Pancreas (tissue), 10 donors: ENCODE data around the gene COL8A2. TPM values are rescaled to one million over a fixed set of nuclear protein-coding genes. Genes with fewer than 3 reads are reported as not detected.

Experiments
- ATAC-seq, 4 donors: fragments of 200-7000 bp; cut with Tn5 transposase; one replicate each; pipeline versions ENCODE4 v1.8.0 to v1.9.1; 2020; ENCODE audit warnings: mild to moderate bottlenecking in 4 of 4, moderate library complexity in 4 of 4
- DNase-seq, 6 donors: peaks; one replicate each; pipeline ENCODE4 v3.0.0-alpha.2; 2020
- FAIRE-seq: peaks from 2 replicates; lab custom pipeline; 2012; peaks lifted over from hg19 to GRCh38; lab: Jason Lieb, UNC
- H3K27ac ChIP-seq, 4 donors: fragments of 200-600 bp; sonication (generic); 1 replicate in 3 of 4; 2 replicates in 1 of 4; pipeline versions ENCODE4 v1.5.0 to v1.8.0; 2020
- H3K27me3 ChIP-seq, 4 donors: fragments of 200-600 bp; one replicate each; pipeline ENCODE4 v1.8.0; 2021
- H3K36me3 ChIP-seq, 3 donors: fragments of 200-600 bp; sonication (generic) in 1 of 3; one replicate each; pipeline versions ENCODE4 v1.5.0 to v1.8.0; 2020 to 2021
- H3K4me1 ChIP-seq, 3 donors: fragments of 200-600 bp; one replicate each; pipeline ENCODE4 v1.8.0; 2021
- H3K4me3 ChIP-seq, 4 donors: fragments of 200-600 bp; sonication (generic) in 2 of 4; one replicate each; pipeline versions ENCODE4 v1.5.0 to v1.8.0; 2020 to 2021
- H3K9me3 ChIP-seq, 4 donors: fragments of 200-600 bp; one replicate each; pipeline ENCODE4 v1.8.0; 2021
- WGBS, 2 donors: extraction: QIAGEN DNeasy Blood & Tissue Kit; methylation state at CpG; one replicate each; pipeline ENCODE4 v1.1.7; 2013; 5-methylcytosine and 5-hydroxymethylcytosine counted together
- intact Hi-C, 3 donors: fragments of 100-400 bp; cut with DNase I; formaldehyde crosslinking; loops; one replicate each; pipeline versions ENCODE4 v1.11.1 to v1.14.2; 2022
- polyA plus RNA-seq, 2 donors: library from polyadenylated mRNA; stranded (reverse); fragments of 200-250 nt; gene quantifications; one replicate each; pipeline ENCODE4 v1.2.3, GENCODE V29; 2013
- total RNA-seq, 6 donors: library from RNA; stranded (reverse); fragmentation: NEBNext Ultra II Directional in 4 of 6; extraction: Animal tissue kit (Norgen Biotek cat#: 25700) in 4 of 6; gene quantifications; one replicate each; pipeline versions ENCODE4 v1.2.1 to v1.2.4, GENCODE V29; 2021 to 2023
- TF ChIP-seq, protein P1 (sequence below), 4 donors: fragments of 200-600 bp; sonication (generic) in 3 of 4; IDR thresholded peaks; one replicate each; pipeline versions ENCODE4 v1.5.0 to v1.8.0; 2021; ENCODE audit warnings: antibody characterized with exemption in 4 of 4
- donor health status: healthy with polysubstance abuse.
- donor health status: DM: no; HTN: no; CAD: no; lungs with moderate emphysema.
- donor health status: DM: no; HTN: no; CAD: no.
- donor health status: control.
- donor health status: control.
- donor health status: Bipolar disorder and iron deficiency.
- donor health status: DM: yes; HTN: yes; CAD: no.
- donor health status: DM: no; HTN: no; CAD: no.
- donor health status: DM: no; HTN: no; CAD: no.
- donor health status: DM: yes; HTN: yes; CAD: no.

COL8A2 gene
- total and polyA plus RNA-seq, 8 donors = 0.12 to 3.3 (median 0.36) TPM

DNA sequence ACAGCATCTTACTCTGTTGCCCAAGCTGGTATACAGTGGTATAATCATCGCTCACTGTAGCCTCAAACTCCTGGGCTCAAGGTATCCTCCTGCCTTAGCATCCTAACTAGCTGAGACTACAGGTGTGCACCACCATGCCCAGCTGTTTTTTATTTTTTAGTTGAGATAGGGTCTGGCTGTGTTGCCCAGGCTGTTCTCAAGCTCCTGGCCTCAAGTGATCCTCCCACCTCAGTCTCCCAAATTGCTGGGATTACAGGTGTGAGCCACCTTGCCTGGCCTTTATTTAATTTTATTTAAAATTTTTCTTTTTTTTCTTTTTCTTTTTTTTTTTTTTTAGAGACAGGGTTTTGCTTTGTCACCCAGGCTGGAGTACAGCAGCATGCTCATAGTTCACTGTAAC lies 40.1 kb upstream of the COL8A2 start:
- Histone ChIP-seq H3K27ac (no peak overlapping the region), H3K4me1 (peaks cover 7 to 25% (median 10%) of the 10 kb centered on the region in 3 donors), H3K36me3 (no peaks in the 10 kb centered on the region), H3K9me3 (no peaks in the 10 kb centered on the region), H3K27me3 (no peaks in the 10 kb centered on the region), H3K4me3 (no peak overlapping the region)
- 100% methylated on average over 1 of the region's 1 CpG for WGBS, 2 donors
- no peak for ATAC-seq
- FAIRE-seq = no peak
- intact Hi-C loops = no loop called here
- DNase-seq = no peak
- TF ChIP-seq, protein P1, sequence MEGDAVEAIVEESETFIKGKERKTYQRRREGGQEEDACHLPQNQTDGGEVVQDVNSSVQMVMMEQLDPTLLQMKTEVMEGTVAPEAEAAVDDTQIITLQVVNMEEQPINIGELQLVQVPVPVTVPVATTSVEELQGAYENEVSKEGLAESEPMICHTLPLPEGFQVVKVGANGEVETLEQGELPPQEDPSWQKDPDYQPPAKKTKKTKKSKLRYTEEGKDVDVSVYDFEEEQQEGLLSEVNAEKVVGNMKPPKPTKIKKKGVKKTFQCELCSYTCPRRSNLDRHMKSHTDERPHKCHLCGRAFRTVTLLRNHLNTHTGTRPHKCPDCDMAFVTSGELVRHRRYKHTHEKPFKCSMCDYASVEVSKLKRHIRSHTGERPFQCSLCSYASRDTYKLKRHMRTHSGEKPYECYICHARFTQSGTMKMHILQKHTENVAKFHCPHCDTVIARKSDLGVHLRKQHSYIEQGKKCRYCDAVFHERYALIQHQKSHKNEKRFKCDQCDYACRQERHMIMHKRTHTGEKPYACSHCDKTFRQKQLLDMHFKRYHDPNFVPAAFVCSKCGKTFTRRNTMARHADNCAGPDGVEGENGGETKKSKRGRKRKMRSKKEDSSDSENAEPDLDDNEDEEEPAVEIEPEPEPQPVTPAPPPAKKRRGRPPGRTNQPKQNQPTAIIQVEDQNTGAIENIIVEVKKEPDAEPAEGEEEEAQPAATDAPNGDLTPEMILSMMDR (IDR thresholded peaks at IDR 0.05) = no peak

GRCh38 chr1:36164361-36164760 lies 39.3 kb upstream of the COL8A2 start:
- FAIRE-seq = no peak
- Histone ChIP-seq H3K4me3 (no peak overlapping the region), H3K9me3 (no peaks in the 10 kb centered on the region), H3K4me1 (peaks cover 7 to 28% (median 10%) of the 10 kb centered on the region in 3 donors), H3K27me3 (no peaks in the 10 kb centered on the region), H3K27ac (no peak overlapping the region), H3K36me3 (no peaks in the 10 kb centered on the region)
- DNase-seq = no peak
- ATAC-seq = no peak
- TF ChIP-seq, protein P1 (IDR thresholded peaks at IDR 0.05) = no peak
- 96 to 100% methylated on average over 2 of the region's 2 CpGs for WGBS, 2 donors
- intact Hi-C loops = no loop called here

DNA sequence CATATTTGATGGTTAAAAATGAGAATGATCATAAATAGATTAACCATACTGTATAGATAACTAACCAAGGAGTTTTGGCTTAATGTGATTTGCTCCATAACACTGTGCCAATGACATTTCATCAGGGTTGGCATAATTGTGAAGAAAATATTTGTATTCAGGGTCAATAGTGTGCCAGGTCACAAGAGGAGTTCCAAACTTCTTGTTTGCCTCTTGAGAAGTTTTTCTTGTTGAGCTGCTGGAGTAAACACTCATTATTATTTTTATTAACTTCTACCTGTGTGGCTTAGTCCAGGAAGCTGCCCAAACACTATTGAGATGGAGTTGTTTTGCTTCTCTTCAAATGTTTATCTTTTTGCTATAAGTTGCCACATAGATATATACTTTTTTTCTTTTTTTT lies 38.4 kb upstream of the COL8A2 start:
- Histone ChIP-seq H3K36me3 (no peaks in the 10 kb centered on the region), H3K27me3 (no peaks in the 10 kb centered on the region), H3K4me1 (peaks cover 7 to 30% (median 10%) of the 10 kb centered on the region in 3 donors), H3K4me3 (no peak overlapping the region), H3K9me3 (no peaks in the 10 kb centered on the region), H3K27ac (peak overlapping the region in 1 of 4 donors; percentile 80)
- FAIRE-seq = no peak
- no peak for ATAC-seq
- no peak for DNase-seq
- TF ChIP-seq, protein P1 (IDR thresholded peaks at IDR 0.05) = no peak
- intact Hi-C loops = no loop called here

DNA sequence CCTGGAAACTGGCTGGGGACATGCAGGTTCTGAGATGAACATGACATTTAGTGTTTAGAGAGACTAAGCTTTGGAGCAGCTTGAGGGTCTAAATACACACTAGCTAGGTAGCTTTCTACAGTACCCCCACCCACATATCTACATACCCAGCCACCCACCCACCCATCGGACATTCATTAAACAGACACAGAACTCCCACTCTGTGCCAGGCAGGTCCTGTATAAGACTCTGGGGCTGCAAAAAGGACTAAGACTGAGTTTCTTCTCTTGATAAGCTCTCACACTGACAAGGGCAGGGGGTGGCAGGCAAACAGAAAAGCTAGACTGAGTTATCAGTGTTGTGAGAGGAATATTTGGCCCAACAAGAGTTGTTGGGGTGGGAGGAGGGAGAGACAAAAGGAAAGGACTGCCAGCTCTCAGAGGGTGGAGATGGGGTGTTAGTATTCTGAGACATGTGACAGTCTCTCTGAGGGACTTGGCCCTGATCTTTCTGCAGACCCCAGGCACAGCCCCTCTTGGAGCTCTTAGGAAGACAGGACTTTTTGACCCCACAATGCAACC lies 37.7 kb upstream of the COL8A2 start:
- no peak overlapping the region for H3K4me3 ChIP-seq
- H3K36me3 ChIP-seq = no peaks in the 10 kb centered on the region
- DNase-seq (no peak), ATAC-seq (no peak), FAIRE-seq (no peak)
- intact Hi-C loops = no loop called here
- no peaks in the 10 kb centered on the region for H3K27me3 ChIP-seq
- H3K27ac ChIP-seq = peak overlapping the region in 3 of 4 donors; percentile 46 to 80 (median 74)
- WGBS, 2 donors = 75 to 82% methylated on average over 1 of the region's 1 CpG
- no peaks in the 10 kb centered on the region for H3K9me3 ChIP-seq
- TF ChIP-seq, protein P1 (IDR thresholded peaks at IDR 0.05) = no peak
- peaks cover 7 to 36% (median 10%) of the 10 kb centered on the region in 3 donors for H3K4me1 ChIP-seq
